Body of pancreas (tissue), 4 donors: ENCODE measurements around the gene PTK6. TPM values are rescaled to one million over a fixed set of nuclear protein-coding genes. Genes with fewer than 3 reads are reported as not detected.

Experiments
- ATAC-seq: fragments of 150-250 bp; one replicate; pipeline ENCODE4 v1.9.1; 2016
- DNase-seq, 4 donors: peaks; one replicate each; pipeline ENCODE4 v3.0.0-alpha.2; 2019
- H3K27ac ChIP-seq, 4 donors: fragments of 200-600 bp; sonication (generic); 1 replicate in 3 of 4; 2 replicates in 1 of 4; pipeline versions ENCODE4 v1.5.1 to v1.6.1; 2016 to 2019; ENCODE audit warnings: mild to moderate bottlenecking in 1 of 4, mixed read lengths in 1 of 4, moderate library complexity in 1 of 4
- H3K27me3 ChIP-seq, 2 donors: fragments of 200-600 bp; sonication (generic); one replicate each; pipeline ENCODE4 v1.6.0; 2016; ENCODE audit warnings: mild to moderate bottlenecking in 1 of 2
- H3K36me3 ChIP-seq, 2 donors: fragments of 200-600 bp; sonication (generic); replicated peaks in 1 of 2; 2 replicates each; pipeline ENCODE4 v1.5.1; 2016; ENCODE audit warnings: low read depth in 2 of 2; ENCODE audit not compliant: insufficient read depth in 1 of 2
- H3K4me1 ChIP-seq: fragments of 200-600 bp; sonication (generic); one replicate; pipeline ENCODE4 v1.6.0; 2016
- H3K4me3 ChIP-seq, 2 donors: fragments of 200-600 bp; sonication (generic); 1 replicate in 1 of 2; 2 replicates in 1 of 2; pipeline ENCODE4 v1.5.1; 2016 to 2019
- H3K9me3 ChIP-seq, 3 donors: fragments of 200-600 bp; sonication (generic); 1 replicate in 2 of 3; 2 replicates in 1 of 3; pipeline ENCODE4 v1.5.1; 2016
- POLR2A ChIP-seq, 3 donors: fragments of 450-650 bp; IDR thresholded peaks; one replicate each; pipeline ENCODE4 v1.6.1; 2016; ENCODE audit warnings: antibody characterized with exemption in 3 of 3, mild to moderate bottlenecking in 2 of 3
- WGBS, 2 donors: methylation state at CpG; one replicate each; pipeline ENCODE4 v1.1.5; 2017; 5-methylcytosine and 5-hydroxymethylcytosine counted together
- intact Hi-C: fragments of 100-400 bp; cut with DNase I; formaldehyde crosslinking; loops from one replicate; pipeline ENCODE4 v1.15.1; 2023
- total RNA-seq, 2 donors: library from RNA; depleted of rRNA; stranded (reverse); fragments of >200 nt; gene quantifications; one replicate each; pipeline ENCODE4 v1.1.0, GENCODE V29; 2016
- TF ChIP-seq, protein P1 (sequence below), 7 experiments: fragments of 450-650 bp in 4 of 7; fragments of 200-600 bp in 3 of 7; sonication (generic) in 3 of 7; IDR thresholded peaks; one replicate each; pipeline ENCODE4 v1.5.1; 2016 to 2019; ENCODE audit warnings: antibody characterized with exemption in 7 of 7

Gene PTK6
- total RNA-seq, 2 donors from 2014 or later = 3.0 to 5.4 TPM

DNA sequence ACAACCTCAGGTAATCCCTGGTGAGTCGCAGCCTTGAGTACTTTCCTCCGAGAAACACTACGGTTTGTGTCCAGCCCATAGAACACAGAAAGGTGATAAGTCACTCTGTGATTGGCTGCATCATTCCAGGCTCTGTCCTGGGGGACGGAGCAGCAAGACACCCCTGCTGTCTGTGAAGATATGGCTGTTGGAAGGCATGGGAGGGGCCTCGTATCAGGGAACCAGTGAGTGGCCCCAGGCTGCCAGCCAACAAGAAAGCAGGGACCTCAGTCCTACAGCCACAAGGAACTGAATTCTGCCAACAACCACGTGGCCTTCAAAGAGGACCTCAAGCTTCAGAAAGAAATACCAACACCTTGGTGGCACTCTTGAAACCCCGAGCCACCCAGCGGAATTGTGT, 31.9 kb downstream of the PTK6 start:
- H3K4me1 ChIP-seq = no peaks in the 10 kb centered on the region
- intact Hi-C loops = no loop called here
- DNase-seq (no peak), ATAC-seq (no peak)
- H3K9me3 ChIP-seq = peaks cover 0 to 13% (median 0%) of the 10 kb centered on the region in 3 donors
- H3K4me3 ChIP-seq = no peak overlapping the region
- H3K27ac ChIP-seq = no peak overlapping the region
- peaks cover 0 to 5% of the 10 kb centered on the region in 2 donors for H3K27me3 ChIP-seq
- WGBS, 2 donors = 73 to 80% methylated on average over 5 to 8 of the region's 8 CpGs
- H3K36me3 ChIP-seq = no peaks in the 10 kb centered on the region
- no peak for TF ChIP-seq POLR2A (IDR thresholded peaks at IDR 0.05)
- TF ChIP-seq, protein P1, sequence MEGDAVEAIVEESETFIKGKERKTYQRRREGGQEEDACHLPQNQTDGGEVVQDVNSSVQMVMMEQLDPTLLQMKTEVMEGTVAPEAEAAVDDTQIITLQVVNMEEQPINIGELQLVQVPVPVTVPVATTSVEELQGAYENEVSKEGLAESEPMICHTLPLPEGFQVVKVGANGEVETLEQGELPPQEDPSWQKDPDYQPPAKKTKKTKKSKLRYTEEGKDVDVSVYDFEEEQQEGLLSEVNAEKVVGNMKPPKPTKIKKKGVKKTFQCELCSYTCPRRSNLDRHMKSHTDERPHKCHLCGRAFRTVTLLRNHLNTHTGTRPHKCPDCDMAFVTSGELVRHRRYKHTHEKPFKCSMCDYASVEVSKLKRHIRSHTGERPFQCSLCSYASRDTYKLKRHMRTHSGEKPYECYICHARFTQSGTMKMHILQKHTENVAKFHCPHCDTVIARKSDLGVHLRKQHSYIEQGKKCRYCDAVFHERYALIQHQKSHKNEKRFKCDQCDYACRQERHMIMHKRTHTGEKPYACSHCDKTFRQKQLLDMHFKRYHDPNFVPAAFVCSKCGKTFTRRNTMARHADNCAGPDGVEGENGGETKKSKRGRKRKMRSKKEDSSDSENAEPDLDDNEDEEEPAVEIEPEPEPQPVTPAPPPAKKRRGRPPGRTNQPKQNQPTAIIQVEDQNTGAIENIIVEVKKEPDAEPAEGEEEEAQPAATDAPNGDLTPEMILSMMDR (IDR thresholded peaks at IDR 0.05) = no peak

- H3K27me3 ChIP-seq = peaks cover 0 to 5% of the 10 kb centered on the region in 2 donors
- 70 to 80% methylated on average over 9 of the region's 9 CpGs for WGBS, 2 donors
- DNase-seq = no peak
- no peak for ATAC-seq
- H3K9me3 ChIP-seq = peaks cover 0 to 13% (median 0%) of the 10 kb centered on the region in 3 donors
- H3K27ac ChIP-seq = no peak overlapping the region
- intact Hi-C loops = no loop called here
- H3K4me3 ChIP-seq = no peak overlapping the region
- no peak for TF ChIP-seq POLR2A (IDR thresholded peaks at IDR 0.05)
- TF ChIP-seq, protein P1 (IDR thresholded peaks at IDR 0.05) = no peak
- H3K4me1 ChIP-seq = no peaks in the 10 kb centered on the region
- no peaks in the 10 kb centered on the region for H3K36me3 ChIP-seq
These were observed 32.5 kb downstream of the PTK6 start for GRCh38 chr20:63504642-63505041.

- TF ChIP-seq, protein P1 (IDR thresholded peaks at IDR 0.05) = no peak
- no peak for TF ChIP-seq POLR2A (IDR thresholded peaks at IDR 0.05)
- intact Hi-C loops = no loop called here
- Histone ChIP-seq H3K4me3 (no peak overlapping the region), H3K36me3 (no peaks in the 10 kb centered on the region), H3K27me3 (peaks cover 0 to 5% of the 10 kb centered on the region in 2 donors), H3K27ac (no peak overlapping the region), H3K4me1 (peaks cover 8% of the 10 kb centered on the region), H3K9me3 (peaks cover 0 to 13% (median 0%) of the 10 kb centered on the region in 3 donors)
- DNase-seq (no peak), ATAC-seq (no peak)
- WGBS, 2 donors = 58 to 63% methylated on average over 6 to 7 of the region's 7 CpGs
These were observed 33.7 kb downstream of the PTK6 start for GRCh38 chr20:63503524-63503923.

GRCh38 chr20:63502671-63503172, 34.5 kb downstream of the PTK6 start:
- H3K4me1 ChIP-seq = peaks cover 16% of the 10 kb centered on the region
- 61% methylated on average over 11 of the region's 15 CpGs; no CpG with 5 or more reads in 1 of the 2 donors for WGBS, 2 donors
- H3K27me3 ChIP-seq = peaks cover 0 to 5% of the 10 kb centered on the region in 2 donors

More at GRCh38 chr20:63502671-63503172, 34.5 kb downstream of the PTK6 start:
- intact Hi-C loops = no loop called here
- peaks cover 0 to 13% (median 0%) of the 10 kb centered on the region in 3 donors for H3K9me3 ChIP-seq
- DNase-seq (peak in 1 of 4 donors; percentile 16), ATAC-seq (no peak)
- no peak for TF ChIP-seq POLR2A (IDR thresholded peaks at IDR 0.05)
- TF ChIP-seq, protein P1 (IDR thresholded peaks at IDR 0.05) = no peak
- no peak overlapping the region for H3K4me3 ChIP-seq
- no peak overlapping the region for H3K27ac ChIP-seq
- H3K36me3 ChIP-seq = no peaks in the 10 kb centered on the region
